Measurements from ENCODE around the gene CDC73.

- TF ChIP-seq CTCF (IDR thresholded peaks at IDR 0.05; ENCODE audit: low read depth, low read length) (no peak), EZH2phosphoT487 (IDR thresholded peaks at IDR 0.05; ENCODE audit: low read depth) (no peak)
These were observed 8.4 kb upstream of the CDC73 start for GRCh38 chr1:193113258-193113991.

All from OCI-LY3 (cell line).